ENCODE data around the gene PTGIS. TPM values are rescaled to one million over a fixed set of nuclear protein-coding genes. Genes with fewer than 3 reads are reported as not detected.

Gene PTGIS
- total RNA-seq, 1 experiment from 2014 or later, result 20.0 TPM

- Histone ChIP-seq H3K27me3 (ENCODE audit: insufficient read depth, low read length) (no peaks in the 10 kb centered on the region), H3K18ac (ENCODE audit: insufficient read length, low read depth, low read length) (no peak overlapping the region), H3K4ac (ENCODE audit: low read depth, low read length) (no peak overlapping the region), H3K56ac (ENCODE audit: insufficient read length, low read depth, low read length) (no peak overlapping the region), H3T11ph (ENCODE audit: low read length) (no peak overlapping the region), H4K5ac (ENCODE audit: insufficient read length, low read depth, low read length) (no peak overlapping the region), H4K20me1 (ENCODE audit: control insufficient read depth, insufficient read depth, insufficient read length) (no peaks in the 10 kb centered on the region), H4K8ac (replicated peaks; ENCODE audit: insufficient read length, low read depth, low read length) (no peak overlapping the region), H2BK20ac (ENCODE audit: low read depth, low read length, poor library complexity, severe bottlenecking) (no peak overlapping the region), H3K14ac (ENCODE audit: insufficient read depth, low read length) (no peak overlapping the region), H3K79me2 (ENCODE audit: insufficient read depth, low read length) (no peaks in the 10 kb centered on the region), H2BK5ac (ENCODE audit: insufficient read length, low read length) (no peak overlapping the region), H2AK5ac (ENCODE audit: insufficient read length, low read length) (no peak overlapping the region), H2BK12ac (ENCODE audit: insufficient read length, low read depth, low read length) (no peak overlapping the region), H3K23ac (ENCODE audit: insufficient read length, low read depth, low read length) (no peak overlapping the region), H2AFZ (ENCODE audit: low read length) (no peak overlapping the region), H2BK15ac (ENCODE audit: low read depth, low read length) (no peak overlapping the region), H3K79me1 (ENCODE audit: insufficient read depth, low read depth, low read length, poor library complexity, severe bottlenecking) (no peaks in the 10 kb centered on the region), H2BK120ac (ENCODE audit: low read depth, low read length, poor library complexity, severe bottlenecking) (no peak overlapping the region), H3K9ac (ENCODE audit: extremely low read depth, insufficient read length, low read length) (no peak overlapping the region), H3K4me1 (ENCODE audit: insufficient read depth, low read length) (no peaks in the 10 kb centered on the region), H3K27ac (ENCODE audit: insufficient read length, low read depth, low read length) (no peak overlapping the region), H3K23me2 (ENCODE audit: insufficient read length, low read depth, low read length, poor library complexity, severe bottlenecking) (no peaks in the 10 kb centered on the region), H3K9me3 (ENCODE audit: control insufficient read depth, low read depth, low read length) (no peaks in the 10 kb centered on the region), H3K4me2 (ENCODE audit: insufficient read depth, insufficient read length, low read length) (no peak overlapping the region), H4K91ac (ENCODE audit: insufficient read length, low read depth, low read length) (no peak overlapping the region)
- H3K27me3 Mint-ChIP-seq (ENCODE audit: low read depth), result peaks cover 21% of the 10 kb centered on the region
- no CpG with 5 or more reads among the region's 7 CpGs for WGBS (ENCODE audit: extremely low coverage, insufficient read length, low lambda C conversion rate)
- no peak for TF ChIP-seq CTCF (conservative IDR thresholded peaks at IDR 0.05)
- no peak overlapping the region for H3K4me3 Mint-ChIP-seq
- H3K36me3 Mint-ChIP-seq (ENCODE audit: insufficient read depth in 1 of 3, low read depth in 3 of 3), result no peaks in the 10 kb centered on the region
- DNase-seq, result no peak
- no peaks in the 10 kb centered on the region for H3K9me3 Mint-ChIP-seq
- no peak overlapping the region for H3K27ac Mint-ChIP-seq
- H3K4me1 Mint-ChIP-seq, result peaks cover 0 to 16% of the 10 kb centered on the region in 2 experiments; a peak in 3 of 4 replicates
Observed at GRCh38 chr20:49468412-49468811, 99.5 kb downstream of the PTGIS start.

All from H9 (cell line).